Mesothelial cell of epicardium (in vitro differentiated cells): ENCODE results near the gene UBALD1. TPM values are rescaled to one million over a fixed set of nuclear protein-coding genes. Genes with fewer than 3 reads are reported as not detected.

Experiments used
- DNase-seq, 2 experiments: peaks; one replicate each; pipeline ENCODE4 v3.0.0; 2021; ENCODE audit warnings: low spot score in 2 of 2; ENCODE audit not compliant: unreplicated experiment in 2 of 2
- H3K27ac Mint-ChIP-seq: 2 replicates; pipeline ENCODE4 v1.8.0; 2021; ENCODE audit warnings: mixed read lengths
- H3K27me3 Mint-ChIP-seq: 2 replicates; pipeline ENCODE4 v1.8.0; 2021; ENCODE audit warnings: low read depth, mixed read lengths
- H3K36me3 Mint-ChIP-seq: 2 replicates; pipeline ENCODE4 v1.8.0; 2021; ENCODE audit warnings: mixed read lengths
- H3K4me1 Mint-ChIP-seq: 2 replicates; pipeline ENCODE4 v1.8.0; 2021; ENCODE audit warnings: mixed read lengths
- H3K4me3 Mint-ChIP-seq: 2 replicates; pipeline ENCODE4 v1.8.0; 2021; ENCODE audit warnings: mild to moderate bottlenecking, moderate library complexity, mixed read lengths
- H3K9me3 Mint-ChIP-seq: 2 replicates; pipeline ENCODE4 v1.8.0; 2021; ENCODE audit warnings: mixed read lengths
- CTCF ChIP-seq: fragments of 200-600 bp; sonication (generic); IDR thresholded peaks from one replicate; pipeline ENCODE4 v1.5.0; 2021; ENCODE audit warnings: antibody characterized with exemption; ENCODE audit not compliant: unreplicated experiment
- total RNA-seq: library from RNA; stranded (reverse); gene quantifications from 3 replicates; pipeline ENCODE4 v1.2.1, GENCODE V29; 2021

The UBALD1 gene
- total RNA-seq, 1 donor from 2014 or later, result 59.3 TPM

GRCh38 chr16:4611337-4612021 is 3.2 kb downstream of the UBALD1 start:
- Mint-ChIP-seq H3K27ac (no peak overlapping the region), H3K4me3 (no peak overlapping the region), H3K36me3 (no peaks in the 10 kb centered on the region), H3K4me1 (peaks cover 15% of the 10 kb centered on the region), H3K9me3 (no peaks in the 10 kb centered on the region), H3K27me3 (no peaks in the 10 kb centered on the region)
- no peak for TF ChIP-seq CTCF
- DNase-seq, result no peak

- TF ChIP-seq CTCF, result no peak
- Mint-ChIP-seq H3K9me3 (no peaks in the 10 kb centered on the region), H3K4me1 (peaks cover 11% of the 10 kb centered on the region), H3K27ac (no peak overlapping the region), H3K27me3 (no peaks in the 10 kb centered on the region), H3K4me3 (no peak overlapping the region), H3K36me3 (no peaks in the 10 kb centered on the region)
- DNase-seq, result no peak
Measured at GRCh38 chr16:4610011-4611005, 4.4 kb downstream of the UBALD1 start.

- Mint-ChIP-seq H3K27ac (no peak overlapping the region), H3K4me1 (peaks cover 11% of the 10 kb centered on the region), H3K36me3 (no peaks in the 10 kb centered on the region), H3K4me3 (no peak overlapping the region), H3K9me3 (no peaks in the 10 kb centered on the region), H3K27me3 (no peaks in the 10 kb centered on the region)
- no peak for TF ChIP-seq CTCF
- no peak for DNase-seq
Measured at GRCh38 chr16:4609200-4610010, 5.3 kb downstream of the UBALD1 start.

DNA sequence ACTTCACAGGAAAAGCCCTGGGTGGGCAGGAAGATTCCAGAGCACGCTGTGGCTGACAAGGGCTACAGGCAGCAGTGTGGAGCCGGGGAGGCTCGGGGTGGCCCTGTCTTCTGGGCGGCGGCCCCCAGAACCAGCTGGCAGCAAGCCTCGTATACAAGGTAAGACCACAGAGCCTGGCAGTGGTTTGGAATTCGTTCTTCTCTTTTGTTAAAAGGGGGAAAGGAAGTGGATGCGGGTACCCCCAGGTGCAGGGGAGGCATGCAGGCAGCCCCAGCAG is 6.0 kb downstream of the UBALD1 start:
- no peak for TF ChIP-seq CTCF
- no peak for DNase-seq
- Mint-ChIP-seq H3K36me3 (no peaks in the 10 kb centered on the region), H3K27ac (no peak overlapping the region), H3K9me3 (no peaks in the 10 kb centered on the region), H3K4me1 (peaks cover 11% of the 10 kb centered on the region), H3K4me3 (no peak overlapping the region), H3K27me3 (no peaks in the 10 kb centered on the region)

GRCh38 chr16:4607841-4608703 is 6.6 kb downstream of the UBALD1 start:
- Mint-ChIP-seq H3K27ac (no peak overlapping the region), H3K9me3 (no peaks in the 10 kb centered on the region), H3K36me3 (no peaks in the 10 kb centered on the region), H3K27me3 (no peaks in the 10 kb centered on the region), H3K4me3 (no peak overlapping the region), H3K4me1 (peaks cover 7% of the 10 kb centered on the region)
- DNase-seq, result no peak
- TF ChIP-seq CTCF, result no peak
